Measurements from ENCODE around the gene POLR2A.
"Not testable (repeated sequence)": the region's sequence is repeated elsewhere in the genome, so short reads cannot be mapped to it uniquely, and the experiment has no call there.

GRCh38 chr17:7469843-7470242, 14.3 kb upstream of the POLR2A start:
- not testable (repeated sequence) for TF ChIP-seq JUN (IDR thresholded peaks at IDR 0.05); HDAC2 (IDR thresholded peaks at IDR 0.05); PHF8 (IDR thresholded peaks at IDR 0.05; ENCODE audit: borderline replicate concordance, low read depth); CBX8 (IDR thresholded peaks at IDR 0.05); CHD4 (IDR thresholded peaks at IDR 0.05; ENCODE audit: borderline replicate concordance); POLR2A (IDR thresholded peaks at IDR 0.05; ENCODE audit: low read length); RFX5 (IDR thresholded peaks at IDR 0.05); SMC3 (IDR thresholded peaks at IDR 0.05); PBX3 (IDR thresholded peaks at IDR 0.05); SREBF2 (IDR thresholded peaks at IDR 0.05)
- TF ChIP-seq, protein P1, sequence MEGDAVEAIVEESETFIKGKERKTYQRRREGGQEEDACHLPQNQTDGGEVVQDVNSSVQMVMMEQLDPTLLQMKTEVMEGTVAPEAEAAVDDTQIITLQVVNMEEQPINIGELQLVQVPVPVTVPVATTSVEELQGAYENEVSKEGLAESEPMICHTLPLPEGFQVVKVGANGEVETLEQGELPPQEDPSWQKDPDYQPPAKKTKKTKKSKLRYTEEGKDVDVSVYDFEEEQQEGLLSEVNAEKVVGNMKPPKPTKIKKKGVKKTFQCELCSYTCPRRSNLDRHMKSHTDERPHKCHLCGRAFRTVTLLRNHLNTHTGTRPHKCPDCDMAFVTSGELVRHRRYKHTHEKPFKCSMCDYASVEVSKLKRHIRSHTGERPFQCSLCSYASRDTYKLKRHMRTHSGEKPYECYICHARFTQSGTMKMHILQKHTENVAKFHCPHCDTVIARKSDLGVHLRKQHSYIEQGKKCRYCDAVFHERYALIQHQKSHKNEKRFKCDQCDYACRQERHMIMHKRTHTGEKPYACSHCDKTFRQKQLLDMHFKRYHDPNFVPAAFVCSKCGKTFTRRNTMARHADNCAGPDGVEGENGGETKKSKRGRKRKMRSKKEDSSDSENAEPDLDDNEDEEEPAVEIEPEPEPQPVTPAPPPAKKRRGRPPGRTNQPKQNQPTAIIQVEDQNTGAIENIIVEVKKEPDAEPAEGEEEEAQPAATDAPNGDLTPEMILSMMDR (IDR thresholded peaks at IDR 0.05): not testable (repeated sequence)
- TF ChIP-seq CEBPB (IDR thresholded peaks at IDR 0.05): peak in 1 of 2 experiments; percentile 34; a peak in 2 of 4 replicates

All from A549 (cell line).